RPMI7951 (cell line): ENCODE measurements around the gene IGLL5. TPM values are rescaled to one million over a fixed set of nuclear protein-coding genes. Genes with fewer than 3 reads are reported as not detected.

ENCODE experiments used
- DNase-seq: peaks from one replicate; pipeline ENCODE4 v3.0.0-alpha.2; 2012; ENCODE audit warnings: low read depth
- total RNA-seq: library from RNA; depleted of rRNA; stranded (reverse); fragments of >200 nt; shearing (Covaris generic); gene quantifications from 2 replicates; pipeline ENCODE4 v1.2.3, GENCODE V29; 2014; rRNA removed

The IGLL5 gene
- not detected in 2 replicates for total RNA-seq

- no peak for DNase-seq
Measured at GRCh38 chr22:22887621-22888503, at the start of gene IGLL5. IGLL5 (plus strand) TSS chr22:22887816; CDS start chr22:22888054, 238 bp downstream.

GRCh38 chr22:22838148-22838786, 49.3 kb upstream of the IGLL5 start:
- DNase-seq: no peak

DNA sequence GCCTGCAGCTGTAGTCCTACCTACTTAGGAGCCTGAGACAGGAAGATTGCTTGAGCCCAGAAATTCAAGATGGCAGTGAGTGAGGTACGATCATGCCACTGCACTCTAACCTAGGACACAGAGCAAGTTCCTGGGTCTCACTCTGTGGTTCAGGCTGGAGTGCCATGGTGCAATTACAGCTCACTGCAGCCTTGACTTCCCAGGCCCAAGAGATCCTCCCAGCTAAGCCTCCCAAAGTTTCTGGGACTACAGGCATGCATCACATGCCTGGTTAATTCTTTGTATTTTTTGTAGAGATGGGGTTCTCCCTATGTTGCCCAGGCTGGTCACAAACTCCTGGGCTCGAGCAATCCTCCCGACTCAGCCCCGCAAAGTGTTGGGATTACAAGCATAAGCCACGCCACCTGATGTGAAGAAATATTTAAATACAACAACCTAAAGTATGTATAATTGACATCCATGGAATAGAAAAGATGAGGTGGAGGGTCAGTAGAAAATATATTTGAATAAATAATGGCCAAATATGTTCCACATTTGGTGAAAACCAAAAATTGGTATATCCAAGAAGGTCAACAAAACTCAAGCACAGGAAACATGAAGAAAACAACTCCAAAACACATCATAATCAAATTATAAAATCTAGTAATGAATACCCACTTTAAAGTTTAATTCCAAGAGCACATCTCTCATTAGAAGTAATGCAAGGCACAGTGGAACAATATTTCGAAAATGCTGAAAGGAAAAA, 47.9 kb upstream of the IGLL5 start:
- DNase-seq: no peak

DNA sequence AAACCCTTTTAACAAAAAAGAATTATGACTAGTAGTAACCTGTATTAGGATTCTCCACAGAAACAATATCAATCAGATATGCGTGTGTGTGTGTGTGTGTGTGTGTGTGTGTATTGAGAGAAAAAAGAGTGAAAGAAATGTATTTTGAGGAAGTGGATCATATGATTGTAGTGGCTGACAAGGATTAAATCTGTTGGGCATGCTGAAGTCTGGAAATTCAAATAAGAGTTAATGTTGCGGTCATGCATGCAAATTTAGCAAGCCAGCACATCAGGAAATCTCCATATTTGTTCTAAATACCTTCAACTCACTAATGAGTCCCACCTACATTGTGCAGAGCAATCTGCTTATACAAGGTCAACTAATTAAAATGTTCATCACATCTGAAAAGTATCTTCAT, 46.8 kb upstream of the IGLL5 start:
- no peak for DNase-seq

GRCh38 chr22:22841598-22841997, 46.0 kb upstream of the IGLL5 start:
- no peak for DNase-seq

- DNase-seq: no peak
Measured at GRCh38 chr22:22842085-22842484, 45.5 kb upstream of the IGLL5 start.

- no peak for DNase-seq
Measured at GRCh38 chr22:22843848-22844247, 43.8 kb upstream of the IGLL5 start.

- no peak for DNase-seq
Measured at GRCh38 chr22:22847241-22847640, 40.4 kb upstream of the IGLL5 start.

DNA sequence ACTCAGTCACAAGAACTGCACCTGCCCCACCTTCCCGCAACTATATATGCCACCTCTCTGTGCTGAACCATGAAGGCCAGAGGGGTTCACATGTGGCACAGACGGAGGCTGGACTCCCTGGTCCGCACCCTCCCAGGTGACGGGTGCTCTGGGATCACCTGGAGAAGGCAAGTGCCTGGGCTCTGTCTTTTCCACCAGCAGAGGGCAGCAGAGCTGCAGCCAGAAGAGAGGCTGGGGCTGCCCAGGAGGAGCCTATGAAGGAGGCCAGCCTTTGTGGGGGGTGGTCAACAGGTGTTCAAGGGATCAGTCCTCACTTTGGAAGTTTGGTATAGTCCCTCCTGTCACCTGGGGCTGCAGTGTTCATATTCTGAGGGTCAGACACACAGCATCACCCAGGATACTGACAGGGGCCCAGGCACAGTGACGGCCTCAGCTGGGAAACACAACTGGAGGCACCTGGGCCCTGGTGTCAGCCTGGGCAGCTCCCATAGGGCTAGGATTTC, 39.2 kb upstream of the IGLL5 start:
- DNase-seq: peak; percentile 13

GRCh38 chr22:22849640-22850610, 37.7 kb upstream of the IGLL5 start:
- DNase-seq: no peak

- no peak for DNase-seq
Measured at GRCh38 chr22:22851969-22852368, 35.6 kb upstream of the IGLL5 start.

- DNase-seq: no peak
Measured at GRCh38 chr22:22853713-22854112, 33.9 kb upstream of the IGLL5 start.

GRCh38 chr22:22854466-22854865, 33.1 kb upstream of the IGLL5 start:
- DNase-seq: no peak

DNA sequence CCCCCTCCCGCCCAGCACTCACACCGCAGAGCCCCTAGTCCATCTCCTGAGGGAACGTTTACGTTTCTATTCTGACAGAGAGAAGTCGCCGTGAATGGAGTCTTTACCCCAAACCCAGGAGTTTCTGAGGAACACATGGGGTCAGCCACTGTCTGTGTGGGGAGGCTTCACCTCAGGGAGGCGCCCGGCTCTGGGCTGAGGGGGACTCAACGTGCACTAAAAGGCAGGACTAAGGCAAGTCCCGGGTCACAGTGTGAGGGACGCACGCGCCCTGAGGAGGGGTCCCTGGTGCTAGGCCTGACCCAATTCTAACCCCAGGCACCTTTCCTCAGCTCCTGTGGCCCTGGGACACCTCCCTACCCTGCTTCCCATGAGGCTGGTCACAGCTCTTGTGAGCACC, 32.5 kb upstream of the IGLL5 start:
- DNase-seq: no peak

GRCh38 chr22:22855617-22856308, 31.9 kb upstream of the IGLL5 start:
- peak; percentile 10 for DNase-seq

DNA sequence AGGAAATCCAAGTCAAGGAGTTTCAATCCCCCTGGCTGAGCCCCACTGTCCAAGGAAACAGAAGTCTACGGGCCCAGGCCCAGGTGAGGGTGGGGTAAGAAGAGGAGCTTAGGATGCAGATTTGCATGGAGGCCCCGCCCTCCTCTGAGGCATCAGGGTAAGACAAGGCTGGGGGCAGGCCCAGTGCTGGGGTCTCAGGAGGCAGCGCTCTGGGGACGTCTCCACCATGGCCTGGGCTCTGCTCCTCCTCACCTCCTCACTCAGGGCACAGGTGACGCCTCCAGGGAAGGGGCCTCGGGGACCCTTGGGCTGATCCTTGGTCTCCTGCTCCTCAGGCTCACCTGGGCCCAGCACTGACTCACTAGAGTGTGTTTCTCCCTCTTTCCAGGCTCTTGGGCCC, 31.3 kb upstream of the IGLL5 start:
- no peak for DNase-seq

- no peak for DNase-seq
Measured at GRCh38 chr22:22856885-22857606, 30.6 kb upstream of the IGLL5 start.

DNA sequence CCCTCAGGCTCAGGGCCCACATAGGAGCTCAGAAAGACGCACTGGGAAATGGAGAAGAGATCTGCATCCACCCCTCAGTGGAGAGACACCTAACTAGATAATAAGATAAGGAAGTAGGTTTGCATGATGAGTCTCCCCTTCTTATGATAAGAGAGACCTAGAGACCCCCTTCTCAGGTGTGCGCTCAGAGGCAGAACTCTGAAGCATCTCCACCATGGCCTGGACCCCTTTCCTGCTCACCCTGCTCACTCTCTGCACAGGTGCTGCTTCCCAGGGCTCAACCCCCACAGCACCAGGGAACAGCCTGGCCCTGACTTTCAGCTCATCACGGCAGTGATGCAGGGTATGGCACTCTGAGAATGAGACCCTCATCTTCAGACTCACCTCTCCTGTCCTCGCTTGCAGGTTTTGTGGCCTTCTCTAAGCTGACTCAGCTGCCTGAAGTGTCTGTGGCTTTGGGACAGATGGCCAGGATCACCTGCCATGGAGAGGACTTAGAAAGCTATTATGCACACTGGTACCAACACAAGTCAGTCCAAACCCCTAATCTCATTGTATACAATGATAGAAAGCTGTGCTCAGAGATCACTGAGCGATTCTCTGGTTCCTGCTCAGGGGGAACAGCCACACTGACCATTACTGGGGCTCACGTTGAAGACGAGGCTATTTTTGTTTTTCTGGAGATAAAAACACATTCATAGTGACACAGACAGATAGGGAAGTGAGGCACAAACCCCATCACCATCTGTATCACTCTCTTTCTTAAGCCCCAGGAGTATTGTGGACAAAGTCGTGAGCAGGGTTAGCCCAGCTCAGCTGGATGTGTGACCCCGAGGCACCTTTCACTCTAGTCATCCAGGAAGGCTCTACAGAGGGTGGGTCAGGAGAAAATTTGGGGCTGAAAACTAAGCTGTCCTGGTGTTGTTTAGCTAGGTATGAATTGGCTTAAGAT, 29.7 kb upstream of the IGLL5 start:
- DNase-seq: no peak

- DNase-seq: no peak
Measured at GRCh38 chr22:22858559-22858937, 29.1 kb upstream of the IGLL5 start.
